Right renal cortex interstitium (tissue), 3 donors: ENCODE data around the gene F13A1. TPM values are rescaled to one million over a fixed set of nuclear protein-coding genes. Genes with fewer than 3 reads are reported as not detected.

ENCODE experiments used
- DNase-seq, 3 donors: peaks; one replicate each; pipeline ENCODE4 v3.0.0-alpha.2; 2013; ENCODE audit warnings: low read depth in 3 of 3, low spot score in 2 of 3
- polyA plus RNA-seq, 3 donors: library from polyadenylated mRNA; unstranded; fragments of 120-200 nt; gene quantifications; one replicate each; pipeline ENCODE4 v1.2.1, GENCODE V29; 2013; ENCODE audit not compliant: insufficient read length in 3 of 3

Gene F13A1
- polyA plus RNA-seq, 3 donors = 13.2 to 14.1 (median 14.0) TPM

DNA sequence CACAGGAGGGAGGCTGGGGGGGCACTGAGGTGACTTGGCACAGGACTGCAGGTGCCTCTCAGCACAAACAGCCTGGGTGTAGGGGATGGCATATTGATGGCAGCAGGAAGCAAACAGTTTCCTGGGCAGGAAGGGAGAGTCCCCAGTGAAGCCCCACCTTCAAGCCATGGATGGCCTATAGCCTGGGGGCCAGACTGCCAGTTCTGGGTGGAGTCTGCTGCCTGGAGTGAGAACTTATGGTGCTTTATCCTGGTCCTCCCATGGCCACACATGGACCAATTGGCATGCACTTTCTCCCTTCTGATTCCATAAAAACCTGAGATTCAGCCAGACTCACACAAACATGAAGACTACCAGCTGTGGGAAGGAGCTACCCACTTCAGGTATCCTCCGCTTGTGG, 198.5 kb downstream of the F13A1 start:
- no peak for DNase-seq

DNA sequence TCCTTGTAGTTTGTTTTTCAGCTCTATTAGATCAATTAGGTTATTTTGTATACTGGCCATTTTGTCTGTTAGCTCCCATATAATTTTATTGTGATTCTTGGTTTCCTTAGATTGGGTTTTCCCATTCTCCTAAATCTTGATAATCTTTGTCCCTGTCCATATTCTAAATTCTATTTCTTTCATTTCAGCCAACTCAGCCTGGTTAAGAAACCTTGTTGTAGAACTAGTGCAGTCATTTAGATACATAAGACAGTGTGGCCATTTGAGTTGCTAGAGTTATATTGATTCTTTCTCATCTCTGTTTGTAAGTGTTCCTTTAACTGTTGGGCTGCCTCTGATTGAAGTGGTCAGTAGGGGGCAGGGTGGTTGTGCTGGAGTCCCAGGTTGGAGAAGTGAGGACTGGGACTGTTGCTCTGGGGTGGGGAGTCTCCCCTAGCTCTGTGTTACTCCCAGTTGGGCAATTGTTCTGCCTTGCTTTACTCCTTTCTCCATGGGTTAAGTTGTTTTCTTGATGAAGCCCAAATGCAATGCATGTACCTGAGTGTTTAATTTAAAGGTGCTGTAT, 214.9 kb downstream of the F13A1 start:
- no peak for DNase-seq
